ENCODE results near the gene GPR157.

GPR157 gene

DNA sequence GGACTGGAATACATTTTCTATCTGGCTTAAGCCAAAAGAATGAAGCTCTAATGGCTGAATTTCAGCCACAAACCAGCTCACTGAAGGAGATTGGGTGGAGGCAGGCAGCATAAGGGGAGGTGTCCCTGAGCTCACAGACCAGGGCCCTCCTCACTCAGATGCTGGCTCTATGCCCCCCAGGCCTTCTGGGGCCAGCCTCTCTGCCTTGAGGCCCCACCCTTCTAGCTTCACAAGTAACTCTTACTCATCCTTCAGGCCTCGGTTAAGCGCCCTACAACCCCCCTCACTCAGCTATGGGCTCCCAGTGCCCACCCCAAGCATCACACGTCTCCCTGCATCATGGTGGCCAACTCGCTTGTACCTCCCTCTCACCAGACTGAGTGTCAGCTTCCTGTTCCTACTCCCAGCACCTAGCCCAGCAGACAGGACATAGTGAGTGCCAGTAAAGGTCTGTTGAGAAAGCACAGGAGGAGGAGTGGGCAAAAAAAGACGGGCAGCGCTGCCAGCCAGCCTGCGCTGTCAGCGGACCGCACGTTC, 40.8 kb upstream of the GPR157 start:
- no peak for TF ChIP-seq EZH2 (IDR thresholded peaks at IDR 0.05; ENCODE audit: borderline replicate concordance, low read depth, low read length, severe bottlenecking)
- TF ChIP-seq, protein P1, sequence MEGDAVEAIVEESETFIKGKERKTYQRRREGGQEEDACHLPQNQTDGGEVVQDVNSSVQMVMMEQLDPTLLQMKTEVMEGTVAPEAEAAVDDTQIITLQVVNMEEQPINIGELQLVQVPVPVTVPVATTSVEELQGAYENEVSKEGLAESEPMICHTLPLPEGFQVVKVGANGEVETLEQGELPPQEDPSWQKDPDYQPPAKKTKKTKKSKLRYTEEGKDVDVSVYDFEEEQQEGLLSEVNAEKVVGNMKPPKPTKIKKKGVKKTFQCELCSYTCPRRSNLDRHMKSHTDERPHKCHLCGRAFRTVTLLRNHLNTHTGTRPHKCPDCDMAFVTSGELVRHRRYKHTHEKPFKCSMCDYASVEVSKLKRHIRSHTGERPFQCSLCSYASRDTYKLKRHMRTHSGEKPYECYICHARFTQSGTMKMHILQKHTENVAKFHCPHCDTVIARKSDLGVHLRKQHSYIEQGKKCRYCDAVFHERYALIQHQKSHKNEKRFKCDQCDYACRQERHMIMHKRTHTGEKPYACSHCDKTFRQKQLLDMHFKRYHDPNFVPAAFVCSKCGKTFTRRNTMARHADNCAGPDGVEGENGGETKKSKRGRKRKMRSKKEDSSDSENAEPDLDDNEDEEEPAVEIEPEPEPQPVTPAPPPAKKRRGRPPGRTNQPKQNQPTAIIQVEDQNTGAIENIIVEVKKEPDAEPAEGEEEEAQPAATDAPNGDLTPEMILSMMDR (IDR thresholded peaks at IDR 0.05; ENCODE audit: borderline replicate concordance, extremely low read depth, low read length, poor library complexity, severe bottlenecking), result no peak
- Histone ChIP-seq H3K79me2 (ENCODE audit: insufficient read depth, low read length) (no peaks in the 10 kb centered on the region), H3K4me2 (ENCODE audit: insufficient read depth, low read length) (no peak overlapping the region), H3K9ac (ENCODE audit: low read depth, low read length) (no peak overlapping the region), H3K36me3 (ENCODE audit: insufficient read depth, low read length) (no peaks in the 10 kb centered on the region), H2AFZ (ENCODE audit: low read depth, low read length) (no peak overlapping the region), H3K27me3 (ENCODE audit: insufficient read depth, low read length, poor library complexity) (peaks cover 4% of the 10 kb centered on the region), H3K4me1 (ENCODE audit: insufficient read depth, low read length) (no peaks in the 10 kb centered on the region), H3K27ac (ENCODE audit: low read length) (no peak overlapping the region), H4K20me1 (ENCODE audit: insufficient read depth, low read length) (no peaks in the 10 kb centered on the region), H3K4me3 (ENCODE audit: low read depth in 1 of 2, low read length in 2 of 2) (no peak overlapping the region), H3K9me3 (ENCODE audit: insufficient read depth, low read length, severe bottlenecking) (no peaks in the 10 kb centered on the region)
- DNase-seq (no peak), ATAC-seq (ENCODE audit: insufficient read depth, low read depth) (no peak; the same call in 2 of the 3 replicates)

DNA sequence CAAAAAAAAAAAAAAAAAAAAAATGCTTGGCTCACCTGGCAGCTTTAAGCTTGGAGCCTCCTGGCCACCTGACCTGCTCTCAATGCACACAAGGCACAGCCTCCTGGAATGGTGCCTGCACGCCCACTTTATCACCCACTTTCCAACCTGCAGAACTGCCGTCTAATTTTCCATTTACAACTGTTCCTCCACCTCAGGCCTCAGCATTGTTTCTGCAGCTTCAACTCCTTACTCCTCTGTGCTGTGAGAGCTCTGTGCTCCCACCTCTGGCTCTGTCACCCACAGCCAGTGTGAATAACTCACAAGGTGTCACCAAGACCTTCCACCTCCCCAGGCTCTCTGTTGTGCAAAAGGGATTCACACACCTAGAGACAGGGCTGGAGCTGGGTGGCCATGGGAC, 38.7 kb upstream of the GPR157 start:
- no peaks in the 10 kb centered on the region for H3K27me3 ChIP-seq (ENCODE audit: insufficient read depth, low read length, poor library complexity)
- no peak overlapping the region for H3K4me2 ChIP-seq (ENCODE audit: insufficient read depth, low read length)
- no peaks in the 10 kb centered on the region; the same call in 1 of the 2 replicates for H4K20me1 ChIP-seq (ENCODE audit: insufficient read depth, low read length)
- H3K36me3 ChIP-seq (ENCODE audit: insufficient read depth, low read length), result no peaks in the 10 kb centered on the region
- H3K79me2 ChIP-seq (ENCODE audit: insufficient read depth, low read length), result no peaks in the 10 kb centered on the region
- no peak overlapping the region for H3K9ac ChIP-seq (ENCODE audit: low read depth, low read length)
- no peak overlapping the region for H2AFZ ChIP-seq (ENCODE audit: low read depth, low read length)
- H3K9me3 ChIP-seq (ENCODE audit: insufficient read depth, low read length, severe bottlenecking), result no peaks in the 10 kb centered on the region
- peaks cover 6% of the 10 kb centered on the region for H3K4me1 ChIP-seq (ENCODE audit: insufficient read depth, low read length)
- H3K27ac ChIP-seq (ENCODE audit: low read length), result no peak overlapping the region
- H3K4me3 ChIP-seq (ENCODE audit: low read depth in 1 of 2, low read length in 2 of 2), result no peak overlapping the region
- TF ChIP-seq, protein P1 (IDR thresholded peaks at IDR 0.05; ENCODE audit: borderline replicate concordance, extremely low read depth, low read length, poor library complexity, severe bottlenecking), result no peak
- no peak for TF ChIP-seq EZH2 (IDR thresholded peaks at IDR 0.05; ENCODE audit: borderline replicate concordance, low read depth, low read length, severe bottlenecking)
- DNase-seq, result no peak
- no peak for ATAC-seq (ENCODE audit: insufficient read depth, low read depth)

DNA sequence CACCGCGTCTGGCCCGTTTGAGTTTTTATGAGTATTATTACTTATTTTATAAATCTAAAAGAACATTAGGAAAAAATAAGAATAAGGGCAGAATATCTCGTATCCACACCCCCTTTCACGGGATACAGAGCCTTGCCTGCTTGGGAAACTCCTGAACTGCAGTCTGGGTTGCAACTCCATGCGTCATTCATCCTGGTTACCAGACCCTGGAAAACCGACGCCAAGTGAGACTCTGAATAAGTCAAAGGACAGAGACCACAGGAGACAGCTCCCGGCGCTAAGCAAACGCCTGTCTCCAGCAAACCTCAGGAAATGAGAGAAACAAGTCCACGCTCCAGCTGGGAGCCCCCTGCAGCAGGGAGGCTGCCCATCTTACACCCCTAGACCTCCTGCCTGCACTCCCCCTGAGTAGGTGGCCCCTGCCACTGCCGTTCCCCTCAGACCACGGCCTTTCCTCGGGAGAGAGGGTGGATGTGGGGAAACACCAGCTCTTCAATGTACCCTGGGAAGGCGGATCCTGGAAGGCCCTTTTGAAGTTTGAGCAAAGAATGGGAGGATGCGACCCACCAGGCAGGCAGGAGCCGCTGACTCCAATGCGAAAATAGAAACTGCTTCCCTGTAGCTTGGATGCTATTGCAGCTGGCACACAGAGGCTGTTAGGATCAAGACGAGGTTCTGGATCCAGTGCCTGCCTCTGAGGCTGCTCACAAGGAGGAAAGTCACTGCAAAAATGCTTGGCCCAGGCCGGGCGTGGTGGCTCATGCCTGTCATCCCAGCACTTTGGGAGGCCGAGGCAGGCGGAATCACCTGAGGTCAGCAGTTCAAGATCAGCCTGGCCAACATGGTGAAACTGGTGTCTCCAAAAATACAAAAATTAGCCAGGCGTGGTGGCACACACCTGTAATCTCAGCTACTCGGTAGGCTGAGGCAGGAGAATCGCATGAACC, 37.7 kb upstream of the GPR157 start:
- ATAC-seq (ENCODE audit: insufficient read depth, low read depth), result no peak
- Histone ChIP-seq H3K4me1 (ENCODE audit: insufficient read depth, low read length) (peaks cover 13% of the 10 kb centered on the region), H3K79me2 (ENCODE audit: insufficient read depth, low read length) (no peaks in the 10 kb centered on the region), H3K36me3 (ENCODE audit: insufficient read depth, low read length) (no peaks in the 10 kb centered on the region), H3K9me3 (ENCODE audit: insufficient read depth, low read length, severe bottlenecking) (no peaks in the 10 kb centered on the region), H3K9ac (ENCODE audit: low read depth, low read length) (no peak overlapping the region), H3K4me3 (ENCODE audit: low read depth in 1 of 2, low read length in 2 of 2) (no peak overlapping the region), H3K4me2 (ENCODE audit: insufficient read depth, low read length) (no peak overlapping the region), H3K27ac (ENCODE audit: low read length) (no peak overlapping the region), H2AFZ (ENCODE audit: low read depth, low read length) (no peak overlapping the region), H4K20me1 (ENCODE audit: insufficient read depth, low read length) (no peaks in the 10 kb centered on the region; the same call in 1 of the 2 replicates), H3K27me3 (ENCODE audit: insufficient read depth, low read length, poor library complexity) (no peaks in the 10 kb centered on the region)
- TF ChIP-seq, protein P1 (IDR thresholded peaks at IDR 0.05; ENCODE audit: borderline replicate concordance, extremely low read depth, low read length, poor library complexity, severe bottlenecking), result no peak
- TF ChIP-seq EZH2 (IDR thresholded peaks at IDR 0.05; ENCODE audit: borderline replicate concordance, low read depth, low read length, severe bottlenecking), result no peak
- no peak for DNase-seq

Measured in DND-41 (cell line).